Lower leg skin (tissue), 4 donors: Measurements from ENCODE around the gene TRAM2. TPM values are rescaled to one million over a fixed set of nuclear protein-coding genes. Genes with fewer than 3 reads are reported as not detected.
A peak's percentile ranks its signal among the peaks of the same experiment; 100 is the strongest.

Source experiments
- DNase-seq, 2 donors: peaks; one replicate each; pipeline ENCODE4 v3.0.0-alpha.2; 2019; ENCODE audit warnings: low spot score in 2 of 2
- H3K4me3 ChIP-seq: fragments of 200-600 bp; sonication (generic); 2 replicates; pipeline ENCODE4 v1.5.1; 2017; ENCODE audit warnings: mild to moderate bottlenecking, low read depth; ENCODE audit not compliant: poor library complexity, severe bottlenecking
- CTCF ChIP-seq, 3 donors: fragments of 450-650 bp; IDR thresholded peaks; one replicate each; pipeline ENCODE4 v1.5.1; 2016; ENCODE audit warnings: antibody characterized with exemption in 3 of 3, mild to moderate bottlenecking in 3 of 3, moderate library complexity in 2 of 3
- POLR2A ChIP-seq, 2 donors: fragments of 450-650 bp; IDR thresholded peaks; one replicate each; pipeline ENCODE4 v1.6.1; 2016 to 2017; ENCODE audit warnings: antibody characterized with exemption in 2 of 2, mild to moderate bottlenecking in 1 of 2, moderate library complexity in 1 of 2
- WGBS, 2 donors: methylation state at CpG; one replicate each; pipeline ENCODE4 v1.1.5; 2018; 5-methylcytosine and 5-hydroxymethylcytosine counted together
- intact Hi-C: fragments of 100-400 bp; cut with DNase I; formaldehyde crosslinking; loops from one replicate; pipeline ENCODE4 v1.15.0; 2023; ENCODE audit warnings: low total_unique reads
- total RNA-seq, 4 donors: library from RNA; depleted of rRNA; stranded (reverse); fragments of >200 nt; gene quantifications; one replicate each; pipeline ENCODE4 v1.1.0, GENCODE V29; 2016

The TRAM2 gene
- total RNA-seq, 4 donors from 2014 or later, result 3.7 to 11.5 (median 7.0) TPM

GRCh38 chr6:52552278-52552643 lies 24.6 kb downstream of the TRAM2 start:
- 35 to 40% methylated on average over 6 of the region's 6 CpGs for WGBS, 2 donors
- no peak overlapping the region for H3K4me3 ChIP-seq
- intact Hi-C loops, result no loop called here
- TF ChIP-seq POLR2A (IDR thresholded peaks at IDR 0.05) (no peak), CTCF (IDR thresholded peaks at IDR 0.05) (no peak)
- DNase-seq, result peak in 1 of 2 donors; percentile 52

DNA sequence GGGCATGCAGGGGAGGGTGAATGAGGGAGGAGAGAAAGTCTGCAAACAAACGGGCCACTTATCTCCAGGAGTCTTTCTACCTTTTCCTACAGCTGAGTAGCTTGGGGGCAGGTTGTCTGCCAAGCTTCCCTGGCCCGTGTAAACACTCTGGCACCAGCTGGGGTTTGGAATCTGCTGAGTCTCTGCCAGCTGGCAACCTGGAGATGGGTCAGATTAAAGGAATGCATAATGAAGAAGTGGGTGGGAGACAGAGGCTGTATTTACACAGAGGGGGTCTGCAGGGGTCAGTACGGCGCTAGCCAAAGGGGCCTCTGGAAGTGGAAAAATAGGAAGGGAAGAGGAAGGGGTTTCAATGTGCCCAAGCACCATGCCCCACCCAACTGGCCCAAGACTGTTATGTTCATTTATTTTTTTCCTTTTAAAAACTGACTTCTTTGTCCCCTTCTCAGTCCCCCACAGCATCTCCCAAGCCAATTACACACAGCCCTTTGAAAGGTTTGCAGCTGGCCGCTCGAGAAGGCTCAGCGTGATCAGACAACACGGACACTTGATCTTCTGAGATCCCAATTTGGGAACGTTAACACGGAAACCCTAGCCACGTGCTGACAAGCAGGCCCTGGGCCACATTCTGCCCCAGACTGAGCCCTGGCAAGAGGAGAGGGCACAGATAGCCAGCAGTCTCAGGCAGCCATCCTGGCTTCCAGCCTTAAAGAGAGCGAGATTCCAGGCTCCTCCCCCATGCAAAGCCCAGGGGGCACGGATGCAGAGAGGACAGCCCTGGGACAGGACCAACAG lies 25.2 kb downstream of the TRAM2 start:
- TF ChIP-seq CTCF (IDR thresholded peaks at IDR 0.05) (no peak), POLR2A (IDR thresholded peaks at IDR 0.05) (no peak)
- DNase-seq, result peak in 1 of 2 donors; percentile 78
- no peak overlapping the region for H3K4me3 ChIP-seq
- intact Hi-C loops, result no loop called here
- 14 to 24% methylated on average over 13 of the region's 13 CpGs for WGBS, 2 donors

- H3K4me3 ChIP-seq, result no peak overlapping the region
- DNase-seq, result no peak
- no peak for TF ChIP-seq CTCF (IDR thresholded peaks at IDR 0.05)
- no peak for TF ChIP-seq POLR2A (IDR thresholded peaks at IDR 0.05)
- intact Hi-C loops, result no loop called here
- WGBS, 2 donors, result 67 to 68% methylated on average over 5 of the region's 5 CpGs
Observed at GRCh38 chr6:52550870-52551269, 26.0 kb downstream of the TRAM2 start.

- intact Hi-C loops, result no loop called here
- WGBS, 2 donors, result 69 to 70% methylated on average over 6 of the region's 6 CpGs
- DNase-seq, result no peak
- H3K4me3 ChIP-seq, result no peak overlapping the region
- TF ChIP-seq CTCF (IDR thresholded peaks at IDR 0.05) (no peak), POLR2A (IDR thresholded peaks at IDR 0.05) (no peak)
Observed at GRCh38 chr6:52550014-52550575, 26.8 kb downstream of the TRAM2 start.

DNA sequence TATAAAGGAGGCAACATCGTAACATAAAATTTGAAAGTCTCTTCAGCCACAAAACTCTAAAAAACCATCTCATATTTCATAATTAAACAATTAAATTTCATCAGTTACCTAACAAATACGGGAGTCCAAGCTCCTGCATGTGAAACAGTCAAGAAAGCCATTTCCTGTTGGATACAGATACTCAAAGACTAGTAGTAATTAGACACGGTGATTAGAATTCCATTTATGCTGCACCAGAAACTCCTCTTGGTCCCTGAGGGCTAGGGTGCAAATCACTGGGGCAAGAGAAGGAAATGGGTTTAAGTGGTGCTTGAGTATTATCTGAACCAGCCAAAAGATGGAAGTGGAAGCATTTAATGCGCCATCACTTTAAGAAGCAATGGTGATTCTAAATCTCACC lies 27.4 kb downstream of the TRAM2 start:
- 70 to 78% methylated on average over 4 of the region's 4 CpGs for WGBS, 2 donors
- intact Hi-C loops, result no loop called here
- H3K4me3 ChIP-seq, result no peak overlapping the region
- no peak for DNase-seq
- TF ChIP-seq POLR2A (IDR thresholded peaks at IDR 0.05) (no peak), CTCF (IDR thresholded peaks at IDR 0.05) (no peak)
